ENCODE results near the gene GRAMD2A. TPM values are rescaled to one million over a fixed set of nuclear protein-coding genes. Genes with fewer than 3 reads are reported as not detected.

GRAMD2A gene
- total and polyA plus RNA-seq, 2 experiments from 2014 or later, result 0.70 to 2.8 TPM

DNA sequence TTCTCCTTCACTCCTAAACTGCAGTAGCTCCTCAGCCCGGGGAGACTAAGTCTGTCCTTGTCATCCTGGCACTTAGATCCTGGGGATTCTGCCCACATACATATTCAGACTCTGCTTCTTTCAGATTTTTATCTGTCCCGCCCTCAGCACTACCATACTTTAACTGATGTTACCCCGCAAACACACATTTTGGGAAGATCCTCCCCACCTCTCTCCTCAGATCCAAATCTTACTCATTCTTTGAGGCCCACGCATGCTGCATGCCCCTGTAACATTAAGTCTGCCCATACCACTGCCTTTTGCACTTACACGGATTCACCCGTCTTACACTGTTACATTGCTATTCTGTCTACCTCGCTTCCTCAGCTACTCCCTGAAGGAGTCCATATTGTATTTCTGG, 43.3 kb downstream of the GRAMD2A start:
- no peaks in the 10 kb centered on the region for H3K9me3 Mint-ChIP-seq
- H3K27me3 ChIP-seq (ENCODE audit: insufficient read depth), result no peaks in the 10 kb centered on the region
- H3K4me3 Mint-ChIP-seq, result no peak overlapping the region
- H3K4me1 ChIP-seq (ENCODE audit: insufficient read depth), result peaks cover 7% of the 10 kb centered on the region
- H4K20me1 ChIP-seq (replicated peaks; ENCODE audit: insufficient read depth), result no peaks in the 10 kb centered on the region; the same call in 1 of the 2 replicates
- ATAC-seq (no peak), DNase-seq (ENCODE audit: low spot score) (no peak)
- H3K27ac Mint-ChIP-seq, result no peak overlapping the region
- H3K9me2 ChIP-seq (ENCODE audit: insufficient read depth), result no peaks in the 10 kb centered on the region
- TF ChIP-seq ZNF331 (CRISPR knock-in tag; IDR thresholded peaks at IDR 0.05; ENCODE audit: low read depth), result no peak
- TF ChIP-seq CREB1 (CRISPR knock-in tag; IDR thresholded peaks at IDR 0.05; ENCODE audit: low read depth), result no peak
- TF ChIP-seq EZH2phosphoT487 (IDR thresholded peaks at IDR 0.05; ENCODE audit: unreplicated experiment), result no peak
- TF ChIP-seq POLR2AphosphoS5 (IDR thresholded peaks at IDR 0.05; ENCODE audit: low read depth), result no peak
- no peak for TF ChIP-seq STAT1 (IDR thresholded peaks at IDR 0.05; ENCODE audit: unreplicated experiment)
- no peak for TF ChIP-seq REST (IDR thresholded peaks at IDR 0.05; ENCODE audit: unreplicated experiment)
- no peak for TF ChIP-seq NANOG (IDR thresholded peaks at IDR 0.05; ENCODE audit: borderline replicate concordance)
- TF ChIP-seq EZH2 (IDR thresholded peaks at IDR 0.05; ENCODE audit: low read depth, unreplicated experiment), result no peak
- TF ChIP-seq, protein P1, sequence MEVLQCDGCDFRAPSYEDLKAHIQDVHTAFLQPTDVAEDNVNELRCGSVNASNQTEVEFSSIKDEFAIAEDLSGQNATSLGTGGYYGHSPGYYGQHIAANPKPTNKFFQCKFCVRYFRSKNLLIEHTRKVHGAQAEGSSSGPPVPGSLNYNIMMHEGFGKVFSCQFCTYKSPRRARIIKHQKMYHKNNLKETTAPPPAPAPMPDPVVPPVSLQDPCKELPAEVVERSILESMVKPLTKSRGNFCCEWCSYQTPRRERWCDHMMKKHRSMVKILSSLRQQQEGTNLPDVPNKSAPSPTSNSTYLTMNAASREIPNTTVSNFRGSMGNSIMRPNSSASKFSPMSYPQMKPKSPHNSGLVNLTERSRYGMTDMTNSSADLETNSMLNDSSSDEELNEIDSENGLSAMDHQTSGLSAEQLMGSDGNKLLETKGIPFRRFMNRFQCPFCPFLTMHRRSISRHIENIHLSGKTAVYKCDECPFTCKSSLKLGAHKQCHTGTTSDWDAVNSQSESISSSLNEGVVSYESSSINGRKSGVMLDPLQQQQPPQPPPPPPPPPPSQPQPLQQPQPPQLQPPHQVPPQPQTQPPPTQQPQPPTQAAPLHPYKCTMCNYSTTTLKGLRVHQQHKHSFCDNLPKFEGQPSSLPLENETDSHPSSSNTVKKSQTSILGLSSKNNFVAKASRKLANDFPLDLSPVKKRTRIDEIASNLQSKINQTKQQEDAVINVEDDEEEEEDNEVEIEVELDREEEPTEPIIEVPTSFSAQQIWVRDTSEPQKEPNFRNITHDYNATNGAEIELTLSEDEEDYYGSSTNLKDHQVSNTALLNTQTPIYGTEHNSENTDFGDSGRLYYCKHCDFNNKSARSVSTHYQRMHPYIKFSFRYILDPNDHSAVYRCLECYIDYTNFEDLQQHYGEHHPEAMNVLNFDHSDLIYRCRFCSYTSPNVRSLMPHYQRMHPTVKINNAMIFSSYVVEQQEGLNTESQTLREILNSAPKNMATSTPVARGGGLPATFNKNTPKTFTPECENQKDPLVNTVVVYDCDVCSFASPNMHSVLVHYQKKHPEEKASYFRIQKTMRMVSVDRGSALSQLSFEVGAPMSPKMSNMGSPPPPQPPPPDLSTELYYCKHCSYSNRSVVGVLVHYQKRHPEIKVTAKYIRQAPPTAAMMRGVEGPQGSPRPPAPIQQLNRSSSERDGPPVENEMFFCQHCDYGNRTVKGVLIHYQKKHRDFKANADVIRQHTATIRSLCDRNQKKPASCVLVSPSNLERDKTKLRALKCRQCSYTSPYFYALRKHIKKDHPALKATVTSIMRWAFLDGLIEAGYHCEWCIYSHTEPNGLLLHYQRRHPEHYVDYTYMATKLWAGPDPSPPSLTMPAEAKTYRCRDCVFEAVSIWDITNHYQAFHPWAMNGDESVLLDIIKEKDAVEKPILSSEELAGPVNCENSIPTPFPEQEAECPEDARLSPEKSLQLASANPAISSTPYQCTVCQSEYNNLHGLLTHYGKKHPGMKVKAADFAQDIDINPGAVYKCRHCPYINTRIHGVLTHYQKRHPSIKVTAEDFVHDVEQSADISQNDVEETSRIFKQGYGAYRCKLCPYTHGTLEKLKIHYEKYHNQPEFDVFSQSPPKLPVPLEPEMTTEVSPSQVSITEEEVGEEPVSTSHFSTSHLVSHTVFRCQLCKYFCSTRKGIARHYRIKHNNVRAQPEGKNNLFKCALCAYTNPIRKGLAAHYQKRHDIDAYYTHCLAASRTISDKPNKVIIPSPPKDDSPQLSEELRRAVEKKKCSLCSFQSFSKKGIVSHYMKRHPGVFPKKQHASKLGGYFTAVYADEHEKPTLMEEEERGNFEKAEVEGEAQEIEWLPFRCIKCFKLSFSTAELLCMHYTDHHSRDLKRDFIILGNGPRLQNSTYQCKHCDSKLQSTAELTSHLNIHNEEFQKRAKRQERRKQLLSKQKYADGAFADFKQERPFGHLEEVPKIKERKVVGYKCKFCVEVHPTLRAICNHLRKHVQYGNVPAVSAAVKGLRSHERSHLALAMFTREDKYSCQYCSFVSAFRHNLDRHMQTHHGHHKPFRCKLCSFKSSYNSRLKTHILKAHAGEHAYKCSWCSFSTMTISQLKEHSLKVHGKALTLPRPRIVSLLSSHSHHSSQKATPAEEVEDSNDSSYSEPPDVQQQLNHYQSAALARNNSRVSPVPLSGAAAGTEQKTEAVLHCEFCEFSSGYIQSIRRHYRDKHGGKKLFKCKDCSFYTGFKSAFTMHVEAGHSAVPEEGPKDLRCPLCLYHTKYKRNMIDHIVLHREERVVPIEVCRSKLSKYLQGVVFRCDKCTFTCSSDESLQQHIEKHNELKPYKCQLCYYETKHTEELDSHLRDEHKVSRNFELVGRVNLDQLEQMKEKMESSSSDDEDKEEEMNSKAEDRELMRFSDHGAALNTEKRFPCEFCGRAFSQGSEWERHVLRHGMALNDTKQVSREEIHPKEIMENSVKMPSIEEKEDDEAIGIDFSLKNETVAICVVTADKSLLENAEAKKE (CRISPR knock-in tag; IDR thresholded peaks at IDR 0.05), result no peak
- TF ChIP-seq ZNF114 (CRISPR knock-in tag; IDR thresholded peaks at IDR 0.05), result no peak
- TF ChIP-seq JUNB (IDR thresholded peaks at IDR 0.05; ENCODE audit: unreplicated experiment), result no peak
- TF ChIP-seq, protein P2, sequence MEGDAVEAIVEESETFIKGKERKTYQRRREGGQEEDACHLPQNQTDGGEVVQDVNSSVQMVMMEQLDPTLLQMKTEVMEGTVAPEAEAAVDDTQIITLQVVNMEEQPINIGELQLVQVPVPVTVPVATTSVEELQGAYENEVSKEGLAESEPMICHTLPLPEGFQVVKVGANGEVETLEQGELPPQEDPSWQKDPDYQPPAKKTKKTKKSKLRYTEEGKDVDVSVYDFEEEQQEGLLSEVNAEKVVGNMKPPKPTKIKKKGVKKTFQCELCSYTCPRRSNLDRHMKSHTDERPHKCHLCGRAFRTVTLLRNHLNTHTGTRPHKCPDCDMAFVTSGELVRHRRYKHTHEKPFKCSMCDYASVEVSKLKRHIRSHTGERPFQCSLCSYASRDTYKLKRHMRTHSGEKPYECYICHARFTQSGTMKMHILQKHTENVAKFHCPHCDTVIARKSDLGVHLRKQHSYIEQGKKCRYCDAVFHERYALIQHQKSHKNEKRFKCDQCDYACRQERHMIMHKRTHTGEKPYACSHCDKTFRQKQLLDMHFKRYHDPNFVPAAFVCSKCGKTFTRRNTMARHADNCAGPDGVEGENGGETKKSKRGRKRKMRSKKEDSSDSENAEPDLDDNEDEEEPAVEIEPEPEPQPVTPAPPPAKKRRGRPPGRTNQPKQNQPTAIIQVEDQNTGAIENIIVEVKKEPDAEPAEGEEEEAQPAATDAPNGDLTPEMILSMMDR (conservative IDR thresholded peaks at IDR 0.05; ENCODE audit: low read depth in 2 of 2), result no peak
- TF ChIP-seq ETS1 (IDR thresholded peaks at IDR 0.05), result no peak
- no peak overlapping the region for H3K4me3 ChIP-seq
- no peak overlapping the region for H2AFZ ChIP-seq
- H3F3A ChIP-seq (replicated peaks; ENCODE audit: low read depth), result no peaks in the 10 kb centered on the region
- H3K4me2 ChIP-seq, result no peak overlapping the region
- peaks cover 12% of the 10 kb centered on the region for H3K27me3 Mint-ChIP-seq (ENCODE audit: insufficient read depth, low read depth, poor library complexity)
- no peak overlapping the region for H3K27ac ChIP-seq (ENCODE audit: low read depth)
- H3K36me3 ChIP-seq (ENCODE audit: insufficient read depth), result no peaks in the 10 kb centered on the region
- no peaks in the 10 kb centered on the region for H3K79me2 ChIP-seq (replicated peaks; ENCODE audit: insufficient read depth)
- H3K36me3 Mint-ChIP-seq (ENCODE audit: low read depth), result no peaks in the 10 kb centered on the region
- peaks cover 10% of the 10 kb centered on the region; the same call in 2 of the 3 replicates for H3K4me1 Mint-ChIP-seq

Measured in GM23338 (cell line).